Fibroblast of skin of scalp (primary cell): ENCODE data around the gene PGBD5. TPM values are rescaled to one million over a fixed set of nuclear protein-coding genes. Genes with fewer than 3 reads are reported as not detected.
"Not testable (repeated sequence)": the region's sequence is repeated elsewhere in the genome, so short reads cannot be mapped to it uniquely, and the experiment has no call there.

ENCODE experiments used
- DNase-seq: peaks from one replicate; pipeline ENCODE4 v3.0.0-alpha.2; 2013
- polyA plus RNA-seq, 2 experiments: library from polyadenylated mRNA; unstranded; fragments of 120-200 nt; gene quantifications; one replicate each; pipeline ENCODE4 v1.2.1, GENCODE V29; 2013; ENCODE audit not compliant: insufficient read length in 2 of 2

The PGBD5 gene, protein sequence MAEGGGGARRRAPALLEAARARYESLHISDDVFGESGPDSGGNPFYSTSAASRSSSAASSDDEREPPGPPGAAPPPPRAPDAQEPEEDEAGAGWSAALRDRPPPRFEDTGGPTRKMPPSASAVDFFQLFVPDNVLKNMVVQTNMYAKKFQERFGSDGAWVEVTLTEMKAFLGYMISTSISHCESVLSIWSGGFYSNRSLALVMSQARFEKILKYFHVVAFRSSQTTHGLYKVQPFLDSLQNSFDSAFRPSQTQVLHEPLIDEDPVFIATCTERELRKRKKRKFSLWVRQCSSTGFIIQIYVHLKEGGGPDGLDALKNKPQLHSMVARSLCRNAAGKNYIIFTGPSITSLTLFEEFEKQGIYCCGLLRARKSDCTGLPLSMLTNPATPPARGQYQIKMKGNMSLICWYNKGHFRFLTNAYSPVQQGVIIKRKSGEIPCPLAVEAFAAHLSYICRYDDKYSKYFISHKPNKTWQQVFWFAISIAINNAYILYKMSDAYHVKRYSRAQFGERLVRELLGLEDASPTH
- polyA plus RNA-seq (2013, experiment 1 of 2; ENCODE audit: insufficient read length) = 0.31 TPM
- 0.67 TPM for polyA plus RNA-seq (2013, experiment 2 of 2; ENCODE audit: insufficient read length)

DNA sequence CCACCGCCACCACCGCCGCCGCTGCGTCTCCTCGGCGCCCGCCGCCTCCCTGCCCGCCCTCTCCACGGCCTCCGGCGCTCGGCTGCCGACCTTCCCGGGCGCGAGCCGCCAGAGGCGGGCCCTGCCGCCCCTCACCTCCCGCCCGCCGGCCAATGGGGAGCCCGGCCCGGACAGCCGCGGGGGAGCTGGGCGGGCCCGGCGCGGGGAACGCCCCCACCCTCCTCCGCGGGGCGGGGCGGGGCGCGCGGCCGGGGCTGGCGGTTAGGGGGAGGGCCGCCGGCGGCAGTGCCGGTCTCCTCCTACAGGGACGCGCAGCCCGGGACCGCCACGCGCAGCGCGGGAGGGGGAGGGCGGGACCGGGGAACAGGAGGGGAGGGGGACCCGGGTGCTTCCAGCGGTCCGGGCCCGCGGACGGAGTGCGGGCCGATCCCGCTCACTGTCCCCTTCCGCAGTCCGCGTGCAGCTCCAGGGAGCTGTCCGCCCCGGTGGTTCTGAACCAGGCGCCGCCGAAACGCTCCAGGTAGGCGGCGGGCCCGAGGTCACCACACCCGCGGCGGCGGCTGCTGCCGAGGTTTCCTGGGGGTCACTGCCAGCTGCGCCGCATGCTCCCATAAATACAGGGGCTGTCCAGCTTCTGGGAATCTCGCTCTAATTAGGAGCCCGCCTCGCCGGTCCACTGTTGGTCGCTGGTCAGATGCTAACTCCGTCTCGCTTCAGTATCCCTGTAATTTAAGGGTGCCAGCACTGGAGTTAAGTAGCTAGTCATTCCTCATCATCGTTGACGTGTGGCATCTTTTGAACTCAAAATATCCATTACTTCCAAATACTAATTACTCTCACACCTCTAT is at the start of gene PGBD5:
Gene PGBD5 (minus strand): TSS at position 87 of the 848 bp plus-strand sequence. CDS start 404 bp downstream, outside the sequence.
- peak; percentile 65 for DNase-seq

DNA sequence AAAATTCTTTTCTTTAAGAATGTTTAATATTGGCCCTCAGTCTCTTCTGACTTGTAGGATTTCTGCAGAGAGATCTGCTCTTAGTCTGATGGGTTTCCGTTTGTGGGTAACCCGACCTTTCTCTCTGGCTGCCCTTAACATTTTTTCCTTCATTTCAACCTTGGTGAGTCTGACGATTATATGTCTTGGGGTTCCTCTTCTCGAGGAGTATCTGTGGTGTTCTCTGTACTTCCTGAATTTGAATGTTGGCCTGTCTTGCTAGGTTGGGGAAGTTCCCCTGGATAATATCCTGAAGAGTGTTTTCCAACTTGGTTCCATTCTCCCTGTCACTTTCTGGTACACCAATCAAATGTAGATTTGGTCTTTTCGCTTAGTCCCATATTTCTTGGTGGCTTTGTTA is 48.8 kb upstream of the PGBD5 start:
- DNase-seq = not testable (repeated sequence)

DNA sequence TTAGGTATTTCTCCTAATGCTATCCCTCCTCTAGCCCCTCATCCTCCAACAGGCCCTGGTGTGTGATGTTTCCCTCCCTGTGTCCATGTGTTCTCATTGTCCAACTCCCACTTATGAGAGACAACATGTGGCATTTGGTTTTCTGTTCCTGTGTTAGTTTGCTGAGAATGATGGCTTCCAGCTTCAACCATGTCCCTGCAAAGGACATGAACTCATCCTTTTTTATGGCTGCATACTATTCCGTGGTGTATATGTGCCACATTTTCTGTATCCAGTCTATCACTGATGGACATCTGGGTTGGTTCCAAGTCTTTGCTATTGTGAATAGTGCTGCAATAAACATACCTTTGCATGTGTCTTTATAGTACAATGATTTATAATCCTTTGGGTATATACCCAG is 44.6 kb upstream of the PGBD5 start:
- DNase-seq = not testable (repeated sequence)

DNA sequence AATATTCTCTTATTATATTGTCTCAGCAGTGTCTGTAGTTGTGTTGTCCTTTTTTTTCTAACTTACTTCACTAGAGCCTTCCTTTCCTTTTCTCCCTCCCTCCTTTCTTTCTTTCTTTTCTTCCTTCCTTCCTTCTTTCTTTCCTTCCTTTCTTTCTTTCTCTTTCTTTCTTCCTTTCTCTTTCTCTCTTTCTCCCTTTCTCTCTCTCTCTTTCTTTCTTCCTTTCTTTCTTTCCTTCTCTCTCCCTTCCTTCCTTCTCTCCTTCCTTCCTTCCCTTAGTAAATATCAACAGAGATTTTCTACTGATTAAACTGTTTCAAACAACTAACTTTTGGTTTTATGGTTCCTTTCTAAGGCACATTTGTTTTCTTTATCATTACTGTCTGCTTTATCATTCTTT is 43.1 kb upstream of the PGBD5 start:
- no peak for DNase-seq

DNA sequence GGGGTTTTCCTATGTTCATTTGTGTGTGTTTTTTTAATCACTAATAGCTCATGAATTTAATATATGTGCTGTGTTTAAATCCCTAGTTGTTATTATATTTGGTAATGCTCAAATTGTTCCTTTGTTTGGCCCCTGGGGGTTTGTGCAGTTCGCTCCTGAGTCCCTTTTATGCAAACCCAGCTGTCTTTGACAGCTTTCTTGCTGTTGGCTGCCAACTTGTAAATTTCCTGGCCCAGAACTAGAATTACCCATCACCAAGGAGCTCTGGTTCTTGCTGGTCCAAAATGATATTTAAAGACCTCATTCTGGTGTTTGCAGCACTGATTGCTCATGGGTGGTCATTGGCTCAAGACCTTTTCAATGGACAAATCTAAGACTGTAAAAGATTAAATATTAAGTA is 39.6 kb upstream of the PGBD5 start:
- no peak for DNase-seq

DNA sequence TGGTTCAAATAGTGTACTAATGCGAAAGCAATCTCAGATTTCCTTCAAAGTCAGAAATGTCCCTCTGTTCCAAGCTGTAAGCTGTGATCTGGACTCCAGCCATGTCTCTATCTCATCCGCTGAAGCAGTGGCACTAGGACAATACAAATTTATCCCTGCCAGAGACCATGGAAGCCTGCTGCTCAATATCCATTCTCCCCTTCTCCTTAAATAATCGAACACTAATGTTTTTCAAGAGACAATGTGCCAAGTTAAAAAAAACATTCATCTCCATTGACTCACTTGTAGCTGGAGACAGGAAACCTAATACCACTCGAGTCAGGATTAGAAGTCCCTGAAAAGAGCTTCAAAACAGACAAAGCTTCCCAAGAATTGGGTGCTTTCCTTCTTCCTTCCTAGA is 38.5 kb upstream of the PGBD5 start:
- DNase-seq = no peak

DNA sequence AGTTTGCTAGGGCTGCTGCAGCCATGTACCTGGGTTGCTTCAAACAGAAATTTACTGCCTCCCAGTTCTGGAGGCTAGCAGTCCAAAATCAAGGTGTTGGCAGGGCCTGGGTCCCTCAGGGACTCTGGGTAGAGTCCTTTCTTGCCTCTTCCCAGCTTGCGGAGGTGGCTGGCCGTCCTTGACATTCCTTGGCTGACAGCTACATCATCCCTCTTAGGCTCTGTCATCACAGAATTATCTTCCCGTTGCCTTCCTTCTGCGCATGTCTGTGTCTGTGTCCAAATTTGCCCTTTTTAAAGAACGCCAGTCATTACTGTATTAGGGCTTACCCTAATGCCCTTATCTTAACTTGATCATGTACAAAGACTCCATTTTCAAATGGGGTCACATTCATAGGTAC is 37.6 kb upstream of the PGBD5 start:
- no peak for DNase-seq

DNA sequence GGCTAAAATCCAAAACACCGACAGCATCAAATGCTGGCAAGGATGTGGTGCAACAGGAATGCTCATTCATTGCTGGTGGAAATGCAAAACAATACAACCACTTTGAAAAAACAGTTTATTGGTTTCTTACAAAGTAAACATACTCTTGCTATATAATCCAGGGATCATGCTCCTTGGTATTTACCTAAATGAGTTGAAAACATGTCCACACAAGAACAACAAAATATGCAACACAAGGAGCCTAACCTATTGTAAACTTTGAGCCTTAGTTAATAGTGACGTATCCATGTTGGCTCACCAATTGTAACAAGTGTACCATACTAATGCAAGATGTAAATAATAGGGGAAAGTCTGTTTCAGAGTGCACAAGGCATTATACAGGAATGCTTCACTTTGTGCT is 37.2 kb upstream of the PGBD5 start:
- DNase-seq = no peak

DNA sequence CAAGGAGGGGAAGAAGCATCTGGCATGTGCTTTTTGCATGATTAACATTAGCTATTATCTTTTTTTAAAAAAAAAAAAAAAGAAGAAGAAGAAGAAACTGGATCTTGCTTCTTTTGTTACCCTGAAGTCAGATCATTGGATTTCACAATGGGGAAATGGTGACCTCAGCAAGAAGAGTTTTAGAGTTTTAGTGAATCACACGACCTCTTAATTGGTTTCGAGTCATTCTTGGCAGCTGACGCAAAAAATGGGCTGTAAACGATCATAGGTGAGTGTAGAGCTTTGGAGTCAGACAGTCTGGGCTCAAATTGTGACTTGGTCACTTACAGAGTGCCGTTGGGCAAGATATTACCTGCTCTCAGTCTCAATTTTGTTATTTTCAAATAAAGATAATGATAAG is 33.3 kb upstream of the PGBD5 start:
- DNase-seq = no peak

DNA sequence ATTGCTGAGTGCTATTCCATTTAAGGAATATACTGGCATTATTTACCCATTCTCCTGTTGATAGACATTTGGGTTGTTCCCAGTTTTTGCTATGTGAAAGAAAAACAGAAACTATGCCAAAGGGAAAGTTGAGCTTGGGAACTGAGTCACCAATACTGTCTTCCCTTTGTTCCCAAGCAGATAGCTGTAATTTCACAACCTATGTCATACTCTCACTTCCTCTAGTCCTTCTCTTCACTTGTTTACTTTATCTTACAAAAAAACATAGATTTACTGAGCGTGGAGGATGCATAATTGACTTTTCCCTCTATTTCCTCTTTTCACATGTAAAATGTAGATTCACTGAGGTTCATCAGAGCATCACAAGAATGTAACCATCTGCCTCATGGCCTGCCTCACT is 32.4 kb upstream of the PGBD5 start:
- no peak for DNase-seq

DNA sequence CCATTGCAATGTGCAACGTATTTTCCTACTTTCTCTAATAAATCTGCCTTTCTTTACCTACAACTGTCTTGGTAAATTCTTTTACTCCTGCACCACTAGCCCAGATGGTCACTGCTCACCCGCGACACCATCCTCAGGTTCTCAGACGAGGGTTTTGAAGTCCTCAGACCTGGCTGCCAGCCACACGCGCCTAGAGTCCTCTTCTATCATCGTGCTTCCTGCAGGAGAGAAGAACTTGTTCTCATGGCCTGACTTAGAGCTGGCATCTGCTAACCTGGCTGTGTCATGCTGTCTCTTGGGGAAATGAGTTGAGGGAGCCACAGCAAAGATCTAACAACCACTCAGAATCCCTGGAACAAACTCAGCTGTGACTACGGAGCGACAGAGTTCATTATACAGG is 30.3 kb upstream of the PGBD5 start:
- no peak for DNase-seq

DNA sequence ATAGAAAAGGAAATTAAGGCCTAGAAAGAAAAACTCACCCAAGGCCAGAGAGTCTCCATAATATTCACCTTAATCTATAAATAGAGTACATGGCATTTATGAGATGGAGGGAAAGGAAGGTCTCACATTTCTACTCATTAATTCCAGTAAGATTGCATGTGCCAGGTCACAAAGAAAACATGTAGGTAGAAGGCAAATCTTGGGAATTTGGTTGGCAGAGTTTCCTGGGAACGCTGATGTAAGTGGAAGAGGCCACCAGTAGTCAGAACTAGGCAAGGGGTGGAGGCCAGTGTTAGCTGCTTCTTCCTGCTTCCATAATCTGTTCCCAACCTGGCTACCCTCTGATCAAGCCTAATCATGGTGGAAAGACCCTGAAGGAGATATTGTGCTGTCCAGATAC is 29.2 kb upstream of the PGBD5 start:
- DNase-seq = no peak

DNA sequence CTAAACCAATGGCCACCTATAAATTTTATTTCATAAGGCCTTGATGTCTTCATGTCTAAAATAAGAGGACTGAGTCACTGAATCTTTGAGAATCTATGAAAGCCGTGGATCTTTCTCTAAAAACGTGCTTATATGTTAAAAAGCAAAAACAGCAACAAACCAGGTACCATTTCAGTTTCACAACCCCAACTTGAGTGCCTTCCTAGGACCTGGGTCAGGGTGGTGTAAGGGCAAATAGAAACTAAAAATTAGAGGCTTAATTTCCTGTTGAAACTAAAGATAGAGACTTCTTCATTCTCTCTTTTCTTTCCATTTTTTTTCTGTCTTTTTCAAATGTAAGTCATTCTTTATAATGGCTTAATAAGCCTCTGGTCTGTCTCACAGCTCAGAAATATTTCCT is 27.2 kb upstream of the PGBD5 start:
- DNase-seq = no peak

DNA sequence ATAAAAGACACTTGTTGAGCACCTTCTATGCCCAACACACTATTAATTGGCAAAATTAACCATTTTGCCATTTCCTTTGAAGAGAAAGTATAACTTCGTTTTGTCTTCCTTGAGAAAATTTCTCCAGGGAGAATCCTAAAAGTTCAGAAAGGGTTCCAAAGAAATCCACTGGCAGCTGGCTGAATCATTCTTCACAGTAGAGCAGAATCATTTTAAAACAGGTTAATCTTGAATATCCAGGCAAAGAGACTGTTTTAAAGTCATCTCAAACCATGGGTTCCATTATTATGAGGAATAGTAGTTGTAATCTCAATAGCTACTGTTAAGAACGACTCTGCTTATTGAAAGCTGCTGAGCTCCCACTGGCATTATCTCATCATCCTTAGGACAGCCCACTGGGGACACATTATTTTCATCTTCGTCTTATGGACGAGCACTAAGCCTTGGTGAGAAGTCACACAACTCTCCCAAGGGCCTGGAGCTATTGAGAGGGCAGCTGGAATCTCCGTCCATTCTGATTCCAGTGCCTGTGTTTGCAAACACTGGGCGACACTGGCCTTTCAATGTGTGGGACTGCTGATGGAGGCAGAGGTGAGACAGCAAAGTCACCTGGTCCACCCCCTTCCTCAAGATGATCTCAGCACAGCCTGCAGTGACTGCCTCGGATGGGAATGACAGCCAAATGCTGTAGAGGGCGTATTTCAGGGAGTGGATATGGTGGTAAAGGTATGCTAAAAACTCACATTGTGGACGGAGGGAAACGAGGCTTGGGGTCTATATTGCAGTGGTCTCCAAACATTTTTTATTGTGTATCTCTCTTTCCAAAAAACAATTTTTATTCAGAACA is 15.3 kb upstream of the PGBD5 start:
- DNase-seq = no peak

DNA sequence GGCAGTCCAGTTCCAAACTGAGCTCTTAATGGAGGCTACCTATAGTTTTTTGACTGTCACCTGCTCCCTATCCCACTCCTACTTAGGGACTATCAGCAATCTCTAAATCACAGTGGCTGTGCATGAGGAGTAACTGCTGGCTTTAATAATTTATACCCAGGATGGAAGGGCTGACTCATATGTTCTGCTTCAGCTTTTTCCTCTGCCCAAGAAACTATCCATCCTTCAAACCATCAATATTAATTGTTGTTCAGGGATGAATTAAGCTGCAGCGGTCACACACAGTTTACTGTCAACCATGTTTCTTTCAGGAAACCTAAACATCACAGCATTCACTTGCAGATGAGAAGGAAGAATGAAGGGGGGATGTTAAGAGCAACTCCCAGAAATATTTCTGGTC is 9.0 kb upstream of the PGBD5 start:
- DNase-seq = no peak

DNA sequence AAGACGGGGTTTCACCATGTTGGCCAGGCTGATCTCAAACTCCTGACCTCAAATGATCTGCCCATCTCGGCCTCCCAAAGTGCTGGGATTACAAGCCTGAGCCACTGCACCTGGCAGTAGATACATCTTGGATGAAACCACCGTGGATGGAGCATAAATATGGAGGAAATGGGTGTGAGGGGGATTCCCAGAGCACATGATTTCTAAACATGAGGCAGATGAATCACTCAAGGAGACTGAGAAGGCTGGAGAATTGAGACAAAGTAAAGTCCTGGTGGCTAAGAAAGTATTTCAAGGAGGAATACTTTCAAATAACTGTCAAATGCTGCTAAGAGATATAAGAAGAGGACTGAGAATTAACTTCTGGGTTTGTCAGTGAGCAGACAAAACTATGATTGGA is 5.4 kb upstream of the PGBD5 start:
- no peak for DNase-seq

DNA sequence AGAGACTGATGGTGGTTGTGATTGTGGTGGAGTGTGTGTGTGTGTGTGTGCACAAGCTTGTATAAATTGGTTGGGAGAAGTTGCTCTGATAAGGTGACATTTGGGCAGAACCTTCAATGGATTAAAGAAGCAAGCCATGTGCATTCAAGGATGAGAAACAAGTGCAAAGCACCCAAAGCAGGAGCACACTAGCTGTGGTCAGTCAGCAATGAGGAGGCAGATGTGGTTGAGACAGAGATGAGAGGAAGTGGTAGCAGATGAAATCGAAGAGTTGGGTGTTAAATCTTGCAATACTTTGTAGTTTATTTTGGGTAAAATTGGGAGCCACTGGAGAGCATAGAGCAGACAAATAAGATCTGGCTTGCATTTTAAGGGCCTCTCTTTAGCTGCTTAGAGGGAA is 4.4 kb upstream of the PGBD5 start:
- DNase-seq = no peak

DNA sequence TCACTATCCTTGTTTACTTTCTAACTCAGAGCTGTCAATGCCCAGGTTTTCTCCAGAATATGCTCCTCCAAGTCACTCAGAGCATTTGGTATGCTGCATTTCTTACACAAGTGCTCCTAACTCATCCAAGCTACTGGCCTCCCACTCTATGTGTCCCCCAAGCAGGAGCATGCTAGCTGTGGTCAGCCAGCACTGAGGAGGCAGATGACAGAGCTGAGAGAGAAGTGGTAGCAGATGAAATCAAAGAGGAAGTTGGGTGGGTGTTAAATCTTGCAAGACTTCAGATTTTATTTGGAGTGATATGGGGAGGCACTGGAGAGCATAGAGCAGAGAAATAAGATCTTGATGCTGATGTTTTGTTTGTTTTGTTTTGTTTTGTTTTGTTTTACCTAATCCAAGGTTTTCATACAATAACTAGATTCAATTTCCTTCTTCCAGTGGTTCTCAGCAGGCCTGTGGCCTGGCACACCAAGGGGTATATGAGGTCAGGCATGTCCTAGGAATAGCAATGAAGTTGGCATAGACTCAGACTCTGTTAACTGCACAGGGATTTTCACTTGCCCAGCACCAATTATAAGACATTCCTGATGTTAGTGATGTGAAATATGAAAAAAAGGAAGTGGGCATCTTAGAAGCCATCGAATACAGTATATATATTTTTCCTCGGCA is 3.1 kb upstream of the PGBD5 start:
- no peak for DNase-seq

DNA sequence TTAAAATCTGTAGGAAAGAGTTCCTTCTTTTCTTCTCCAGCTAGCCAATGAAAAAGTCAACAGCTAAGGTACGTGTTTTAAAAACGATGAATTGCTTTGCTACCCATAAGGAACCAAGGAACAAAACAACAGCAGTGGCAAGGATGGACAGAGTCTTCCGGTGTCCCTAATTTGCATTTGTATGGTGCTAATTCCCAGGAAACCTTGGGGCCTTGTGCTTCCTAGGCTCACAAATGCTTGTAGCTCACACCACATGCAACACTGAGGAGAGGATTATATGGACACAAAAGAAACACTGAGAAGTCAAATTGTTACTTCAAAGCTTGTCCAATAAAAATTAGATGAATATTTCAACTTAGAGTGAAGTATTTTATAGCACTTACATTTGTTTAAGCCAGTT is 1.8 kb upstream of the PGBD5 start:
- DNase-seq = no peak

DNA sequence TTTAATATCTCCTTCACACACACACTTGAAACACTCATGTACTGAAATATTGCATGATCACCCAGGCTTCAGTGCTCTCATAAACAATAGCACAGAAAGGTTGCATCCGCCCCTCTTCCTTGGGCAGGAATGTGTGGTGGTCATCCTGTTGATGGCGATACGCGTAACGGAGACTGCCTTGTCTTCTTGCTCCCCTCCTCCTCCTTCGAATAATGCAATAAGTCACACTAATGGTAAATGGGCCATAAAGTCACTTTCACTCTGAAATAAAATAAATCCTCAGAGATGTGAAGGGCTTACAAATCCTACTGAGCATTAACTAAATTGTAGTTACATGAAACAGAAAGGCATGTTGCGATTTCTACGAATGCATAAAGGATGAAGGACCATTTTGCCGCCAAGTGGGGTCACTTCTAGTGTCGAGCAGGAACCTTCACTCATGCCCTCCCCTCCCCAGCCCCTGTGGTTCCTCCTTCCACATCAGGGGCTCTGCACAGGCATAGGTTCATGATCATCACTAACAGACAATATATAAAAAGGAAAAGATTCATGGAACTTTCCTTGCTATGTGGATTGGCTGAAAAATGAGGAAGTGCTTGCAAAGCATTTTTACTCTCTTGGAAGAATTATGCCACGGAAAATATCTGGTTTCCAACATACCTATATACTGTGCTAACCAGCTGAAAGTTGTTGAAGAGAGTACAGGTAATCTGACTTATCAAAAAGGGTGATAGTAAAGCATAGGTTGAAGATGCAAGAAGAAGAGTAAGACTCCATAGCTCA is 1.2 kb upstream of the PGBD5 start:
- no peak for DNase-seq
